Measurements from ENCODE around the gene NOXA1.

- no peak for TF ChIP-seq CTCF (IDR thresholded peaks at IDR 0.05; ENCODE audit: low read depth, low read length)
- no peak for TF ChIP-seq POLR2A (IDR thresholded peaks at IDR 0.05; ENCODE audit: extremely low read depth, insufficient read length)
- TF ChIP-seq MAX (IDR thresholded peaks at IDR 0.05; ENCODE audit: low read depth, low read length): no peak
- TF ChIP-seq MYC (IDR thresholded peaks at IDR 0.05; ENCODE audit: low read depth, low read length): no peak
Observed at GRCh38 chr9:137449081-137449844, 26.1 kb downstream of the NOXA1 start.
